Naive thymus-derived CD8-positive, alpha-beta T cell (primary cell): ENCODE results near the gene ZNF366. TPM values are rescaled to one million over a fixed set of nuclear protein-coding genes. Genes with fewer than 3 reads are reported as not detected.

ENCODE experiments used
- ATAC-seq, 2 donors: fragments of 150-1000 bp; cut with Tn5 transposase in 1 of 2; sonication (Bioruptor Pico), chemical (Tn5 transposase) in 1 of 2; 1 replicate in 1 of 2; 2 replicates in 1 of 2; pipeline ENCODE4 v1.10.0; 2021; ENCODE audit warnings: mild to moderate bottlenecking in 2 of 2, moderate library complexity in 2 of 2
- POLR2A ChIA-PET: fragments of 350-600 bp; sonication (Branson Sonifier 250); formaldehyde crosslinking; loops from one replicate; lab custom pipeline; 2021; ENCODE audit warnings: antibody characterized with exemption; lab: Charles Lee
- DNase-seq, 10 donors: peaks; one replicate each; pipeline versions ENCODE4 v3.0.0 to v3.0.0-alpha.2; 2020 to 2022
- H3K27ac Mint-ChIP-seq, 10 donors: one replicate each; pipeline ENCODE4 v1.8.0; 2020 to 2022; ENCODE audit warnings: mild to moderate bottlenecking in 10 of 10, mixed read lengths in 10 of 10, moderate library complexity in 4 of 10, inconsistent platforms in 1 of 10
- H3K27me3 Mint-ChIP-seq, 5 donors: one replicate each; pipeline ENCODE4 v1.8.0; 2021 to 2022; ENCODE audit warnings: mixed read lengths in 5 of 5
- H3K36me3 Mint-ChIP-seq, 3 donors: one replicate each; pipeline ENCODE4 v1.8.0; 2020 to 2022; ENCODE audit warnings: mixed read lengths in 3 of 3, mild to moderate bottlenecking in 2 of 3, inconsistent platforms in 1 of 3
- H3K4me1 Mint-ChIP-seq, 4 donors: one replicate each; pipeline ENCODE4 v1.8.0; 2021 to 2022; ENCODE audit warnings: mixed read lengths in 4 of 4
- H3K4me3 Mint-ChIP-seq, 10 donors: one replicate each; pipeline ENCODE4 v1.8.0; 2020 to 2022; ENCODE audit warnings: mild to moderate bottlenecking in 10 of 10, mixed read lengths in 10 of 10, moderate library complexity in 6 of 10, inconsistent platforms in 1 of 10
- H3K9me3 Mint-ChIP-seq, 9 donors: one replicate each; pipeline ENCODE4 v1.8.0; 2020 to 2022; ENCODE audit warnings: mixed read lengths in 9 of 9, mild to moderate bottlenecking in 3 of 9, inconsistent platforms in 1 of 9, moderate library complexity in 1 of 9
- polyA plus RNA-seq, 3 donors: library from polyadenylated mRNA; unstranded; fragments of 300-500 nt; fragmentation: Illumina TruSeq; gene quantifications; one replicate each; pipeline ENCODE4 v1.2.3, GENCODE V29; 2021
- total RNA-seq, 8 experiments: library from RNA in 2 of 8; stranded (reverse) in 2 of 8; gene quantifications; one replicate each; pipeline ENCODE4 v1.2.3 and lab custom pipeline; 2021 to 2026

ZNF366 gene
- total and polyA plus RNA-seq, 5 experiments from 2014 or later: not detected

GRCh38 chr5:72439192-72439591 is 68.0 kb downstream of the ZNF366 start:
- Mint-ChIP-seq H3K27ac (no peak overlapping the region), H3K4me1 (no peaks in the 10 kb centered on the region), H3K4me3 (no peak overlapping the region), H3K36me3 (no peaks in the 10 kb centered on the region), H3K27me3 (peaks cover 0 to 11% (median 0%) of the 10 kb centered on the region in 5 donors), H3K9me3 (no peaks in the 10 kb centered on the region)
- ATAC-seq (no peak), DNase-seq (no peak)
- POLR2A ChIA-PET: no interaction called here

- ATAC-seq: no peak
- H3K27ac Mint-ChIP-seq: no peak overlapping the region
These were observed 69.1 kb downstream of the ZNF366 start for GRCh38 chr5:72438141-72438540.

GRCh38 chr5:72436796-72437471 is 70.3 kb downstream of the ZNF366 start:
- Mint-ChIP-seq H3K4me1 (no peaks in the 10 kb centered on the region), H3K27me3 (peaks cover 0 to 7% (median 0%) of the 10 kb centered on the region in 5 donors), H3K9me3 (no peaks in the 10 kb centered on the region), H3K27ac (no peak overlapping the region), H3K36me3 (no peaks in the 10 kb centered on the region), H3K4me3 (no peak overlapping the region)
- ATAC-seq: no peak
- DNase-seq: no peak
- POLR2A ChIA-PET: no interaction called here

More at GRCh38 chr5:72438141-72438540, 69.1 kb downstream of the ZNF366 start:
- POLR2A ChIA-PET: no interaction called here
- Mint-ChIP-seq H3K9me3 (no peaks in the 10 kb centered on the region), H3K4me3 (no peak overlapping the region), H3K27me3 (peaks cover 0 to 7% (median 0%) of the 10 kb centered on the region in 5 donors), H3K4me1 (no peaks in the 10 kb centered on the region), H3K36me3 (no peaks in the 10 kb centered on the region)
- DNase-seq: no peak

GRCh38 chr5:72434781-72435437 is 72.3 kb downstream of the ZNF366 start:
- H3K4me3 Mint-ChIP-seq: no peak overlapping the region
- no peaks in the 10 kb centered on the region for H3K36me3 Mint-ChIP-seq
- POLR2A ChIA-PET: no interaction called here
- H3K4me1 Mint-ChIP-seq: no peaks in the 10 kb centered on the region
- H3K9me3 Mint-ChIP-seq: no peaks in the 10 kb centered on the region
- no peak overlapping the region for H3K27ac Mint-ChIP-seq
- DNase-seq (no peak), ATAC-seq (no peak)
- peaks cover 0 to 10% (median 2%) of the 10 kb centered on the region in 5 donors for H3K27me3 Mint-ChIP-seq

GRCh38 chr5:72434056-72434780 is 73.0 kb downstream of the ZNF366 start:
- Mint-ChIP-seq H3K4me3 (no peak overlapping the region), H3K27ac (no peak overlapping the region), H3K9me3 (no peaks in the 10 kb centered on the region), H3K36me3 (no peaks in the 10 kb centered on the region), H3K27me3 (peaks cover 0 to 10% (median 2%) of the 10 kb centered on the region in 5 donors), H3K4me1 (no peaks in the 10 kb centered on the region)
- ATAC-seq: no peak
- POLR2A ChIA-PET: no interaction called here
- no peak for DNase-seq

GRCh38 chr5:72433522-72433921 is 73.7 kb downstream of the ZNF366 start:
- DNase-seq: no peak
- H3K36me3 Mint-ChIP-seq: no peaks in the 10 kb centered on the region
- POLR2A ChIA-PET: no interaction called here
- H3K27me3 Mint-ChIP-seq: peaks cover 0 to 10% (median 2%) of the 10 kb centered on the region in 5 donors
- no peak overlapping the region for H3K27ac Mint-ChIP-seq
- ATAC-seq: no peak
- H3K4me1 Mint-ChIP-seq: no peaks in the 10 kb centered on the region
- no peak overlapping the region for H3K4me3 Mint-ChIP-seq
- H3K9me3 Mint-ChIP-seq: no peaks in the 10 kb centered on the region

- DNase-seq (no peak), ATAC-seq (no peak)
- H3K9me3 Mint-ChIP-seq: peaks cover 0 to 4% (median 0%) of the 10 kb centered on the region in 9 donors
- no peak overlapping the region for H3K27ac Mint-ChIP-seq
- no peaks in the 10 kb centered on the region for H3K4me1 Mint-ChIP-seq
- POLR2A ChIA-PET: no interaction called here
- H3K36me3 Mint-ChIP-seq: peaks cover 0 to 2% (median 0%) of the 10 kb centered on the region in 3 donors
- H3K27me3 Mint-ChIP-seq: peaks cover 6 to 21% (median 15%) of the 10 kb centered on the region in 5 donors
- no peak overlapping the region for H3K4me3 Mint-ChIP-seq
These were observed 78.5 kb downstream of the ZNF366 start for GRCh38 chr5:72428669-72429068.

- POLR2A ChIA-PET: no interaction called here
- Mint-ChIP-seq H3K27me3 (peaks cover 8 to 21% (median 15%) of the 10 kb centered on the region in 5 donors), H3K36me3 (peaks cover 0 to 2% (median 0%) of the 10 kb centered on the region in 3 donors)
These were observed 79.4 kb downstream of the ZNF366 start for GRCh38 chr5:72427488-72428437.

GRCh38 chr5:72427016-72427415 is 80.2 kb downstream of the ZNF366 start:
- Mint-ChIP-seq H3K27me3 (peaks cover 8 to 21% (median 15%) of the 10 kb centered on the region in 5 donors), H3K4me1 (no peaks in the 10 kb centered on the region)
- POLR2A ChIA-PET: no interaction called here

More at GRCh38 chr5:72427488-72428437, 79.4 kb downstream of the ZNF366 start:
- ATAC-seq: no peak
- Mint-ChIP-seq H3K9me3 (peaks cover 0 to 4% (median 0%) of the 10 kb centered on the region in 9 donors), H3K4me3 (peak overlapping the region in 1 of 10 donors; percentile 8), H3K27ac (no peak overlapping the region), H3K4me1 (no peaks in the 10 kb centered on the region)
- DNase-seq: no peak

GRCh38 chr5:72426019-72426418 is 81.2 kb downstream of the ZNF366 start:
- Mint-ChIP-seq H3K4me3 (no peak overlapping the region), H3K4me1 (no peaks in the 10 kb centered on the region), H3K9me3 (peaks cover 0 to 4% (median 0%) of the 10 kb centered on the region in 9 donors), H3K36me3 (peaks cover 0 to 2% (median 0%) of the 10 kb centered on the region in 3 donors), H3K27ac (no peak overlapping the region), H3K27me3 (peaks cover 8 to 30% (median 14%) of the 10 kb centered on the region in 5 donors)
- POLR2A ChIA-PET: no interaction called here
- no peak for ATAC-seq
- DNase-seq: no peak

More at GRCh38 chr5:72427016-72427415, 80.2 kb downstream of the ZNF366 start:
- DNase-seq (no peak), ATAC-seq (no peak)
- no peak overlapping the region for H3K4me3 Mint-ChIP-seq
- H3K9me3 Mint-ChIP-seq: peaks cover 0 to 4% (median 0%) of the 10 kb centered on the region in 9 donors
- H3K27ac Mint-ChIP-seq: no peak overlapping the region
- peaks cover 0 to 2% (median 0%) of the 10 kb centered on the region in 3 donors for H3K36me3 Mint-ChIP-seq

GRCh38 chr5:72418271-72418670 is 88.9 kb downstream of the ZNF366 start:
- no peaks in the 10 kb centered on the region for H3K36me3 Mint-ChIP-seq
- no peak for DNase-seq
- POLR2A ChIA-PET: no interaction called here
- peaks cover 0 to 12% (median 4%) of the 10 kb centered on the region in 5 donors for H3K27me3 Mint-ChIP-seq
- no peak overlapping the region for H3K27ac Mint-ChIP-seq
- no peak for ATAC-seq
- no peak overlapping the region for H3K4me3 Mint-ChIP-seq
- no peaks in the 10 kb centered on the region for H3K4me1 Mint-ChIP-seq
- H3K9me3 Mint-ChIP-seq: peaks cover 0 to 2% (median 0%) of the 10 kb centered on the region in 9 donors
